Stimulated activated naive B cell treated with anti-CD40 and anti-IgM and Interleukin-4, amounts not matched to agents 10 μg/mL and 1 μg/mL and 100 μg/mL, for 72 hours (primary cell): ENCODE data around the gene ARHGDIA.

Source experiments
- ATAC-seq, 2 donors: fragments of 150-1000 bp; cut with Tn5 transposase; replicated peaks; 2 replicates each; pipeline ENCODE4 v1.10.0; 2021; ENCODE audit warnings: moderate library complexity in 1 of 2
- DNase-seq: peaks from one replicate; pipeline ENCODE4 v3.0.0; 2021
- H3K27ac Mint-ChIP-seq: one replicate; pipeline ENCODE4 v1.8.0; 2022; ENCODE audit warnings: mild to moderate bottlenecking, mixed read lengths
- H3K27me3 Mint-ChIP-seq, 2 donors: one replicate each; pipeline ENCODE4 v1.8.0; 2022; ENCODE audit warnings: mixed read lengths in 2 of 2
- H3K36me3 Mint-ChIP-seq, 2 donors: one replicate each; pipeline ENCODE4 v1.8.0; 2022; ENCODE audit warnings: mixed read lengths in 2 of 2, mild to moderate bottlenecking in 1 of 2
- H3K4me1 Mint-ChIP-seq, 2 donors: one replicate each; pipeline ENCODE4 v1.8.0; 2022; ENCODE audit warnings: mixed read lengths in 2 of 2, mild to moderate bottlenecking in 1 of 2
- H3K4me3 Mint-ChIP-seq, 2 donors: one replicate each; pipeline ENCODE4 v1.8.0; 2022; ENCODE audit warnings: mild to moderate bottlenecking in 2 of 2, mixed read lengths in 2 of 2, moderate library complexity in 1 of 2
- H3K9me3 Mint-ChIP-seq, 2 donors: one replicate each; pipeline ENCODE4 v1.8.0; 2022; ENCODE audit warnings: mixed read lengths in 2 of 2, mild to moderate bottlenecking in 1 of 2

The ARHGDIA gene

GRCh38 chr17:81909966-81910839, 39.1 kb upstream of the ARHGDIA start:
- peak overlapping the region; percentile 59 for H3K27ac Mint-ChIP-seq
- no peaks in the 10 kb centered on the region for H3K27me3 Mint-ChIP-seq
- ATAC-seq (no peak), DNase-seq (no peak)
- H3K9me3 Mint-ChIP-seq: no peaks in the 10 kb centered on the region
- peak overlapping the region; percentile 81 to 86 for H3K4me3 Mint-ChIP-seq
- H3K36me3 Mint-ChIP-seq: peaks cover 39 to 41% of the 10 kb centered on the region in 2 donors
- peaks cover 17 to 31% of the 10 kb centered on the region in 2 donors for H3K4me1 Mint-ChIP-seq

GRCh38 chr17:81909231-81909630, 38.1 kb upstream of the ARHGDIA start:
- H3K4me1 Mint-ChIP-seq: peaks cover 14 to 31% of the 10 kb centered on the region in 2 donors
- ATAC-seq: no peak
- no peak overlapping the region for H3K27ac Mint-ChIP-seq
- H3K9me3 Mint-ChIP-seq: no peaks in the 10 kb centered on the region
- peak overlapping the region in 1 of 2 donors; percentile 14 for H3K4me3 Mint-ChIP-seq
- no peaks in the 10 kb centered on the region for H3K27me3 Mint-ChIP-seq
- no peak for DNase-seq
- peaks cover 35 to 45% of the 10 kb centered on the region in 2 donors for H3K36me3 Mint-ChIP-seq

- Mint-ChIP-seq H3K4me1 (peaks cover 14 to 31% of the 10 kb centered on the region in 2 donors), H3K36me3 (peaks cover 39 to 48% of the 10 kb centered on the region in 2 donors), H3K9me3 (no peaks in the 10 kb centered on the region), H3K4me3 (no peak overlapping the region), H3K27ac (no peak overlapping the region), H3K27me3 (no peaks in the 10 kb centered on the region)
- ATAC-seq (no peak), DNase-seq (no peak)
Observed at GRCh38 chr17:81908793-81909192, 37.7 kb upstream of the ARHGDIA start.

- Mint-ChIP-seq H3K36me3 (peaks cover 30 to 41% of the 10 kb centered on the region in 2 donors), H3K4me1 (peaks cover 14 to 23% of the 10 kb centered on the region in 2 donors), H3K27ac (no peak overlapping the region), H3K9me3 (no peaks in the 10 kb centered on the region), H3K4me3 (no peak overlapping the region), H3K27me3 (no peaks in the 10 kb centered on the region)
- ATAC-seq (no peak), DNase-seq (no peak)
Observed at GRCh38 chr17:81907219-81908145, 36.3 kb upstream of the ARHGDIA start.

- no peak for DNase-seq
- Mint-ChIP-seq H3K27ac (peak overlapping the region; percentile 31), H3K4me1 (peaks cover 10 to 20% of the 10 kb centered on the region in 2 donors), H3K36me3 (peaks cover 23 to 36% of the 10 kb centered on the region in 2 donors), H3K27me3 (no peaks in the 10 kb centered on the region), H3K9me3 (no peaks in the 10 kb centered on the region), H3K4me3 (no peak overlapping the region)
- ATAC-seq: no peak
Observed at GRCh38 chr17:81906476-81907218, 35.5 kb upstream of the ARHGDIA start.

GRCh38 chr17:81905993-81906392, 34.9 kb upstream of the ARHGDIA start:
- no peak overlapping the region for H3K27ac Mint-ChIP-seq
- H3K4me1 Mint-ChIP-seq: peaks cover 10 to 17% of the 10 kb centered on the region in 2 donors
- peaks cover 4 to 6% of the 10 kb centered on the region in 2 donors for H3K27me3 Mint-ChIP-seq
- no peaks in the 10 kb centered on the region for H3K9me3 Mint-ChIP-seq
- DNase-seq (no peak), ATAC-seq (no peak)
- H3K36me3 Mint-ChIP-seq: peaks cover 26 to 33% of the 10 kb centered on the region in 2 donors
- no peak overlapping the region for H3K4me3 Mint-ChIP-seq

GRCh38 chr17:81905424-81905875, 34.3 kb upstream of the ARHGDIA start:
- ATAC-seq (no peak), DNase-seq (no peak)
- Mint-ChIP-seq H3K9me3 (no peaks in the 10 kb centered on the region), H3K4me1 (peaks cover 13 to 14% of the 10 kb centered on the region in 2 donors), H3K4me3 (no peak overlapping the region), H3K27me3 (peaks cover 8 to 12% of the 10 kb centered on the region in 2 donors), H3K36me3 (peaks cover 32 to 39% of the 10 kb centered on the region in 2 donors), H3K27ac (no peak overlapping the region)

GRCh38 chr17:81904600-81905423, 33.7 kb upstream of the ARHGDIA start:
- DNase-seq: no peak
- ATAC-seq: no peak
- Mint-ChIP-seq H3K27ac (no peak overlapping the region), H3K36me3 (peaks cover 38 to 45% of the 10 kb centered on the region in 2 donors), H3K9me3 (no peaks in the 10 kb centered on the region), H3K4me1 (peaks cover 7 to 8% of the 10 kb centered on the region in 2 donors), H3K27me3 (peaks cover 8 to 16% of the 10 kb centered on the region in 2 donors), H3K4me3 (no peak overlapping the region)

- no peaks in the 10 kb centered on the region for H3K9me3 Mint-ChIP-seq
- ATAC-seq (no peak), DNase-seq (no peak)
- H3K27me3 Mint-ChIP-seq: peaks cover 8 to 16% of the 10 kb centered on the region in 2 donors
- peaks cover 0 to 6% of the 10 kb centered on the region in 2 donors for H3K4me1 Mint-ChIP-seq
- H3K4me3 Mint-ChIP-seq: no peak overlapping the region
- peaks cover 40 to 50% of the 10 kb centered on the region in 2 donors for H3K36me3 Mint-ChIP-seq
- H3K27ac Mint-ChIP-seq: peak overlapping the region; percentile 39
Observed at GRCh38 chr17:81903896-81904599, 32.9 kb upstream of the ARHGDIA start.

- ATAC-seq (no peak), DNase-seq (no peak)
- Mint-ChIP-seq H3K4me3 (no peak overlapping the region), H3K27me3 (peaks cover 8 to 16% of the 10 kb centered on the region in 2 donors), H3K4me1 (peaks cover 0 to 6% of the 10 kb centered on the region in 2 donors), H3K36me3 (peaks cover 37 to 50% of the 10 kb centered on the region in 2 donors), H3K9me3 (no peaks in the 10 kb centered on the region), H3K27ac (no peak overlapping the region)
Observed at GRCh38 chr17:81903415-81903831, 32.3 kb upstream of the ARHGDIA start.

- no peaks in the 10 kb centered on the region for H3K9me3 Mint-ChIP-seq
- peak; percentile 42 to 57 for ATAC-seq
- DNase-seq: no peak
- peaks cover 8 to 16% of the 10 kb centered on the region in 2 donors for H3K27me3 Mint-ChIP-seq
- H3K4me1 Mint-ChIP-seq: peaks cover 0 to 6% of the 10 kb centered on the region in 2 donors
- H3K4me3 Mint-ChIP-seq: peak overlapping the region in 1 of 2 donors; percentile 8
- H3K36me3 Mint-ChIP-seq: peaks cover 31 to 48% of the 10 kb centered on the region in 2 donors
- H3K27ac Mint-ChIP-seq: no peak overlapping the region
Observed at GRCh38 chr17:81902653-81903414, 31.7 kb upstream of the ARHGDIA start.
